Smooth muscle cell (in vitro differentiated cells): ENCODE measurements around the gene TSPEAR. TPM values are rescaled to one million over a fixed set of nuclear protein-coding genes. Genes with fewer than 3 reads are reported as not detected.

Experiments used
- DNase-seq: peaks from one replicate; lab custom pipeline; 2025; ENCODE audit not compliant: unreplicated experiment; lab: John Stamatoyannopoulos, UW
- H2AFZ ChIP-seq: fragments of 200-600 bp; sonication (generic); 2 replicates; pipeline ENCODE4 v1.6.0; 2016; ENCODE audit warnings: antibody characterized with exemption, low read depth, mild to moderate bottlenecking
- H3F3A ChIP-seq: fragments of 200-600 bp; sonication (generic); 2 replicates; pipeline ENCODE4 v1.6.0; 2017; ENCODE audit warnings: antibody characterized with exemption, low read depth
- H3K27ac ChIP-seq: fragments of 200-600 bp; sonication (generic); 2 replicates; pipeline ENCODE4 v1.5.1; 2016; ENCODE audit warnings: low read depth, mild to moderate bottlenecking
- H3K27me3 ChIP-seq: fragments of 200-600 bp; sonication (generic); 2 replicates; pipeline ENCODE4 v1.6.1; 2016; ENCODE audit warnings: low read depth, mild to moderate bottlenecking
- H3K36me3 ChIP-seq: fragments of 200-600 bp; sonication (generic); 2 replicates; pipeline ENCODE4 v1.5.1; 2016; ENCODE audit warnings: low read depth
- H3K4me1 ChIP-seq: fragments of 200-600 bp; sonication (generic); 2 replicates; pipeline ENCODE4 v1.5.1; 2016; ENCODE audit warnings: low read depth
- H3K4me2 ChIP-seq: fragments of 200-600 bp; sonication (generic); 2 replicates; pipeline ENCODE4 v1.6.0; 2016; ENCODE audit warnings: mild to moderate bottlenecking
- H3K4me3 ChIP-seq: fragments of 200-600 bp; sonication (generic); 2 replicates; pipeline ENCODE4 v1.5.1; 2016; ENCODE audit warnings: mild to moderate bottlenecking
- H3K79me2 ChIP-seq: fragments of 200-600 bp; sonication (generic); 2 replicates; pipeline ENCODE4 v1.6.0; 2016; ENCODE audit warnings: low read depth, mild to moderate bottlenecking
- H3K9ac ChIP-seq: fragments of 200-600 bp; sonication (generic); 2 replicates; pipeline ENCODE4 v1.6.0; 2016; ENCODE audit warnings: low read depth
- H3K9me3 ChIP-seq: fragments of 200-600 bp; sonication (generic); replicated peaks from 2 replicates; pipeline ENCODE4 v1.5.1; 2016; ENCODE audit warnings: low read depth
- H4K20me1 ChIP-seq: fragments of 200-600 bp; sonication (generic); 2 replicates; pipeline ENCODE4 v1.6.0; 2016; ENCODE audit warnings: low read depth
- WGBS: methylation state at CpG from one replicate; pipeline ENCODE4 v1.1.7; 2016; ENCODE audit warnings: low lambda C conversion rate; 5-methylcytosine and 5-hydroxymethylcytosine counted together
- polyA plus RNA-seq: library from polyadenylated mRNA; unstranded; fragments of >200 nt; fragmentation: Nextera tagmentation; extraction: Ambion mirVana; gene quantifications from 2 replicates; pipeline ENCODE4 v1.2.1, GENCODE V29; 2016
- total RNA-seq: library from RNA; depleted of rRNA; stranded (reverse); fragments of >200 nt; gene quantifications from 2 replicates; pipeline ENCODE4 v1.2.3, GENCODE V29; 2014
- TF ChIP-seq, protein P1 (sequence below): fragments of 200-600 bp; sonication (generic); IDR thresholded peaks from 2 replicates; pipeline ENCODE4 v1.5.1; 2017; ENCODE audit warnings: borderline replicate concordance, mild to moderate bottlenecking, antibody characterized with exemption; ENCODE audit not compliant: insufficient read depth, poor library complexity, severe bottlenecking

TSPEAR gene
- total and polyA plus RNA-seq, 2 experiments from 2014 or later, result 0.71 TPM; not detected in 1

DNA sequence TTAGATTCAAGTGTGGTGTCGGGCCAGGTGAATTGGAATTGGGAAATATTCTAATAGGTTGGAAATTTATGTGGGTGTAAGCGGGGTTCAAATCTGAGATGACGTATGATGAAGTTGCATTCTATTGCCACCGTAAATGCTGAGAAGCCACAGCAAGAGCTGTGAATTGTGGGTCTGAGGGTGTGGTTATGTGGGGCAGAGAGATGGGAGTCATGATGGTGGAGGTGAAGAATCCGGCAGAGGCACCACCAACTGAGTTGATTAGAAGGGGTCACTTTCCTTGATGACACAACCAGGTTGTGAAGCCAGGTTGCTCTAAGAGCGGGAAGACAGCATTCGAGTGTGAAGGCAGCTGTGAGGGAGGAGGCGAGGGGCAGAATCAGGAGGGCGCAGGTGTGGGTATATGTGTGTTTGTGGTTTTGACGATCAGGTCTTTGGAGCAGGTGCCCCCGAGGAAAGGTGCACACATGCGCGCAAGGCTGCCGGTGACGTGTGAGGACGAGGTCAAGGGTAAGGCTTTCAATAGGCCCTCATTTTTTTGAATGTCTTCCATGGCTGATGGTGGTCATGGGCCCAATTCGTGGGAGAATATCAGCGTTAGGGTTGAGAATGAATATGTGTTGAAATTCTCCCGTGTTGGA is 237.3 kb downstream of the TSPEAR start:
- H3K4me1 ChIP-seq, result no peaks in the 10 kb centered on the region
- WGBS, result 89% methylated on average over 19 of the region's 19 CpGs

DNA sequence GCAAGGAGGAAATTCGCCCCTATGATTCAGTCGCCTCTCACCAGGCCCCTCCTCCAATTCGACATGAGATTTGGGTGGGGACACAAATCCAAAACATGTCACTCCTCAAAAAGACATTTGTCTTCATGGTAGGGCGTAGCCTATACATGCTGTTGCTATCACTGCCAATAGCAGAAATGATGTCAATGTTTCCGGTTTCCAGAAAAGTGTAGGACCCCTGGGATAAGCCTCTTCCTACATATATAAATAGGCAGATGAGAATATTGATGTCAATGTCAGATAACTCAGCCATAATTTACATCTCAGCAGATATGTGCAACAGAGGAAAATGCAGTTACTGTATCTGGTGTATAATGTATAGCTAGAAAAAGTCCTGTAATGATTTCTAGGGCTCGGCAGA is 239.4 kb downstream of the TSPEAR start:
- Histone ChIP-seq H3K36me3 (no peaks in the 10 kb centered on the region), H3K4me1 (no peaks in the 10 kb centered on the region), H3F3A (no peaks in the 10 kb centered on the region), H3K4me2 (no peak overlapping the region), H3K9ac (no peak overlapping the region), H3K79me2 (no peaks in the 10 kb centered on the region), H3K4me3 (no peak overlapping the region), H4K20me1 (no peaks in the 10 kb centered on the region), H2AFZ (no peak overlapping the region), H3K27me3 (no peaks in the 10 kb centered on the region), H3K27ac (no peak overlapping the region), H3K9me3 (no peaks in the 10 kb centered on the region)
- DNase-seq, result no peak
- TF ChIP-seq, protein P1, sequence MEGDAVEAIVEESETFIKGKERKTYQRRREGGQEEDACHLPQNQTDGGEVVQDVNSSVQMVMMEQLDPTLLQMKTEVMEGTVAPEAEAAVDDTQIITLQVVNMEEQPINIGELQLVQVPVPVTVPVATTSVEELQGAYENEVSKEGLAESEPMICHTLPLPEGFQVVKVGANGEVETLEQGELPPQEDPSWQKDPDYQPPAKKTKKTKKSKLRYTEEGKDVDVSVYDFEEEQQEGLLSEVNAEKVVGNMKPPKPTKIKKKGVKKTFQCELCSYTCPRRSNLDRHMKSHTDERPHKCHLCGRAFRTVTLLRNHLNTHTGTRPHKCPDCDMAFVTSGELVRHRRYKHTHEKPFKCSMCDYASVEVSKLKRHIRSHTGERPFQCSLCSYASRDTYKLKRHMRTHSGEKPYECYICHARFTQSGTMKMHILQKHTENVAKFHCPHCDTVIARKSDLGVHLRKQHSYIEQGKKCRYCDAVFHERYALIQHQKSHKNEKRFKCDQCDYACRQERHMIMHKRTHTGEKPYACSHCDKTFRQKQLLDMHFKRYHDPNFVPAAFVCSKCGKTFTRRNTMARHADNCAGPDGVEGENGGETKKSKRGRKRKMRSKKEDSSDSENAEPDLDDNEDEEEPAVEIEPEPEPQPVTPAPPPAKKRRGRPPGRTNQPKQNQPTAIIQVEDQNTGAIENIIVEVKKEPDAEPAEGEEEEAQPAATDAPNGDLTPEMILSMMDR, result no peak
- WGBS, result 90% methylated on average over 6 of the region's 6 CpGs

More for the DNA sequence above, 237.3 kb downstream of the TSPEAR start:
- Histone ChIP-seq H3K4me3 (no peak overlapping the region), H3K36me3 (no peaks in the 10 kb centered on the region), H2AFZ (no peak overlapping the region), H3K27ac (no peak overlapping the region), H4K20me1 (no peaks in the 10 kb centered on the region), H3F3A (no peaks in the 10 kb centered on the region), H3K27me3 (no peaks in the 10 kb centered on the region), H3K9ac (no peak overlapping the region), H3K4me2 (no peak overlapping the region), H3K79me2 (no peaks in the 10 kb centered on the region), H3K9me3 (no peaks in the 10 kb centered on the region)
- DNase-seq, result no peak
- TF ChIP-seq, protein P1, result no peak

DNA sequence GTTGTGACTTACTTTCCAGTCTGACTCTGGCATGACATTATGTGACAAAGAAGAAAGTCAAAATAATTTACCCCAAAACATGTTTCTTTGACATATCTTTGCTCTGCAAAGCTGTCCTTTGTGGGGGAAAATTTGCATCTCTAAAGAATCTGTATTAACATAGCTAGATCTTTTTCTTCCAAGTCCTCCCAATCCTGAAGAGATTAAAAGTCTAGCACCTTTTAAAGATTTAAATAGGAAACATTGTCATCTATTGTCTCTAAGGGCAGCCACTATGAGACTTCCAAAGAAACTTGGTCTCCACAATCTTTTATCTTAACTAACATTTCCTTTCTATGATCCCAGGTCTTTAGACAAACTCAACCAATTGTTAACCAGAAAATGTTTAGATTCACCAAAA is 240.0 kb downstream of the TSPEAR start:
- H2AFZ ChIP-seq, result no peak overlapping the region
- no peaks in the 10 kb centered on the region for H3F3A ChIP-seq
- TF ChIP-seq, protein P1, result no peak
- no peak overlapping the region for H3K4me2 ChIP-seq
- H3K4me3 ChIP-seq, result no peak overlapping the region
- H3K4me1 ChIP-seq, result no peaks in the 10 kb centered on the region
- H3K36me3 ChIP-seq, result no peaks in the 10 kb centered on the region
- H3K9me3 ChIP-seq, result no peaks in the 10 kb centered on the region
- H3K9ac ChIP-seq, result no peak overlapping the region
- H4K20me1 ChIP-seq, result no peaks in the 10 kb centered on the region
- DNase-seq, result no peak
- H3K79me2 ChIP-seq, result no peaks in the 10 kb centered on the region
- H3K27ac ChIP-seq, result no peak overlapping the region
- no peaks in the 10 kb centered on the region for H3K27me3 ChIP-seq

DNA sequence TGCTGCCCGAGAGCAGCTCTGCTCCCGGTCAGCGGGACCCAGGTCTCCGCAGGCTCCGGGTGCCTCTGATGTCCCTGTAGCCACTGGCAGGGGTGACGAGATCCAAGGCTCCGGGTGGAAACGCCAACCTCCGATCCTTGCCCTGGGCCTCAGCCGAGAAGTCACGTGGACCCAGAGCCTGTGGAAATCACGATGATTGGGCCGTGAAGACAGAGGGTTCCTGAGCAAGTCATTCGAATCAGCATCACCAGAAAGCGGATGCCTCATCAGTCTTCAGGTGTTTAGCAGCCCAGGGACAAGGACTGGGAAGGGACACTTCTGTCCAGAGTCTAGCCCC is 243.5 kb downstream of the TSPEAR start:
- H3K4me1 ChIP-seq, result no peaks in the 10 kb centered on the region
- H3K4me3 ChIP-seq, result no peak overlapping the region
- no peak for DNase-seq
- H3K27me3 ChIP-seq, result no peaks in the 10 kb centered on the region
- no peak overlapping the region for H2AFZ ChIP-seq
- no peaks in the 10 kb centered on the region for H4K20me1 ChIP-seq
- no peak overlapping the region for H3K4me2 ChIP-seq
- no peaks in the 10 kb centered on the region for H3K9me3 ChIP-seq
- WGBS, result 95% methylated on average over 15 of the region's 15 CpGs
- H3F3A ChIP-seq, result no peaks in the 10 kb centered on the region
- H3K36me3 ChIP-seq, result no peaks in the 10 kb centered on the region
- H3K79me2 ChIP-seq, result no peaks in the 10 kb centered on the region
- TF ChIP-seq, protein P1, result no peak
- no peak overlapping the region for H3K27ac ChIP-seq
- no peak overlapping the region for H3K9ac ChIP-seq
